Lower leg skin (tissue), 4 donors: Measurements from ENCODE around the gene CD274. TPM values are rescaled to one million over a fixed set of nuclear protein-coding genes. Genes with fewer than 3 reads are reported as not detected.
A peak's percentile ranks its signal among the peaks of the same experiment; 100 is the strongest.
"Not testable (repeated sequence)": the region's sequence is repeated elsewhere in the genome, so short reads cannot be mapped to it uniquely, and the experiment has no call there.

Experiments
- DNase-seq, 2 donors: peaks; one replicate each; pipeline ENCODE4 v3.0.0-alpha.2; 2019; ENCODE audit warnings: low spot score in 2 of 2
- H3K4me3 ChIP-seq: fragments of 200-600 bp; sonication (generic); 2 replicates; pipeline ENCODE4 v1.5.1; 2017; ENCODE audit warnings: mild to moderate bottlenecking, low read depth; ENCODE audit not compliant: poor library complexity, severe bottlenecking
- POLR2A ChIP-seq, 2 donors: fragments of 450-650 bp; IDR thresholded peaks; one replicate each; pipeline ENCODE4 v1.6.1; 2016 to 2017; ENCODE audit warnings: antibody characterized with exemption in 2 of 2, mild to moderate bottlenecking in 1 of 2, moderate library complexity in 1 of 2
- whole genome bisulfite sequencing, 2 donors: methylation state at CpG; one replicate each; pipeline ENCODE4 v1.1.5; 2018; 5-methylcytosine and 5-hydroxymethylcytosine counted together
- intact Hi-C: fragments of 100-400 bp; cut with DNase I; formaldehyde crosslinking; loops from one replicate; pipeline ENCODE4 v1.15.0; 2023; ENCODE audit warnings: low total_unique reads
- total RNA-seq, 4 donors: library from RNA; depleted of rRNA; stranded (reverse); fragments of >200 nt; gene quantifications; one replicate each; pipeline ENCODE4 v1.1.0, GENCODE V29; 2016
- TF ChIP-seq, protein P1 (sequence below), 3 donors: fragments of 450-650 bp; IDR thresholded peaks; one replicate each; pipeline ENCODE4 v1.5.1; 2016; ENCODE audit warnings: antibody characterized with exemption in 3 of 3, mild to moderate bottlenecking in 3 of 3, moderate library complexity in 2 of 3

The CD274 gene
- total RNA-seq, 4 donors from 2014 or later, result 0.08 to 1.5 (median 0.50) TPM

DNA sequence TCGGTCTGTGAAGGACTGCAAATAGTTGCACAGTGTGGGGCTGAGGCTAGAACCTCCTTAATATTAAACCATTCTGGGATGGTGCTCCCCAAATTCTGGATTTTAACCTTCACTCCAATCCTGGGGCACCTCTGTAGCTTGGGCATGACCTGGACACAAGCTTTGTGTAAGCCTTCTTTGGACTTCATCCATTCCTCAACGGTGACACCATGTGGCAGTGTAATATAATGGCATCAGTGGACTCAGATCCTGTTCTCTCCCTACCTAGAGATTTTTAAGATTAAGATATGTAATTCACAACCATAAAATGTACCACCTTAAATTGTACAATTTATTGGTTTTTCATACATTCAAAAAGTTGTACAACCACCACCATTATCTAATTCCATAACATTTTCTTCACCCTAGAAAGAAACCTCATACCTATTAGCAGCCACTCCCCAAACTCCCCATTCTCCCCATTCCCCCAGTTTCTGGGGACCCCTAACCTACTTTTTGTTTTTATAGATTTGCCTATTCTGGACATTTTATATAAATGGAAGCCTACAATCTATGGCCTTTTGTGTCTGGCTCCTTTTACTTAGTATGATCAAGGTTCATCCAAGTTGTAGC lies 7.8 kb upstream of the CD274 start:
- no peak for DNase-seq
- no peak for TF ChIP-seq POLR2A (IDR thresholded peaks at IDR 0.05)
- TF ChIP-seq, protein P1, sequence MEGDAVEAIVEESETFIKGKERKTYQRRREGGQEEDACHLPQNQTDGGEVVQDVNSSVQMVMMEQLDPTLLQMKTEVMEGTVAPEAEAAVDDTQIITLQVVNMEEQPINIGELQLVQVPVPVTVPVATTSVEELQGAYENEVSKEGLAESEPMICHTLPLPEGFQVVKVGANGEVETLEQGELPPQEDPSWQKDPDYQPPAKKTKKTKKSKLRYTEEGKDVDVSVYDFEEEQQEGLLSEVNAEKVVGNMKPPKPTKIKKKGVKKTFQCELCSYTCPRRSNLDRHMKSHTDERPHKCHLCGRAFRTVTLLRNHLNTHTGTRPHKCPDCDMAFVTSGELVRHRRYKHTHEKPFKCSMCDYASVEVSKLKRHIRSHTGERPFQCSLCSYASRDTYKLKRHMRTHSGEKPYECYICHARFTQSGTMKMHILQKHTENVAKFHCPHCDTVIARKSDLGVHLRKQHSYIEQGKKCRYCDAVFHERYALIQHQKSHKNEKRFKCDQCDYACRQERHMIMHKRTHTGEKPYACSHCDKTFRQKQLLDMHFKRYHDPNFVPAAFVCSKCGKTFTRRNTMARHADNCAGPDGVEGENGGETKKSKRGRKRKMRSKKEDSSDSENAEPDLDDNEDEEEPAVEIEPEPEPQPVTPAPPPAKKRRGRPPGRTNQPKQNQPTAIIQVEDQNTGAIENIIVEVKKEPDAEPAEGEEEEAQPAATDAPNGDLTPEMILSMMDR (IDR thresholded peaks at IDR 0.05), result peak in 1 of 3 donors; percentile 54
- intact Hi-C loops, result loop anchor here (10.0 kb wide), 1 partner anchor 152 kb away; no protein-coding TSS in a partner anchor
- no peak overlapping the region for H3K4me3 ChIP-seq
- 47% methylated on average over 2 of the region's 2 CpGs for WGBS, 2 donors

DNA sequence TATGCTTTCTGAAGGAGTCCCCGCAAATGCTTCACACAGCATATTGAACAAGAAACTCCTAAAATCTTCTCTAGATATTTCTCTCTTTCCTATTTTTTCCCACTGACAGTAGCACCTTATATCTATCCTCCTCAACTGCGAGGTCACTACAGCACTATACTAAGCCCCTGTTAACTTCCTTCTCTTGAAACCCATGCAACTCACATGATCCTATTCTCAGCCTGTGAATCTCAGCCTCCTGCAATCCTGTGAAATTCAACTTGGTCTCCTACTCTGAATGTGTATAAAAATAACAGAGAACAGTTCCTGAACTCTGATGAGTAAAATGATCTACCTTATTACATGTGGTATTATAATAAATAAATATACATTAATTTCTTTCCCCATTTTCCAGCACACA lies 6.5 kb upstream of the CD274 start:
- 81 to 83% methylated on average over 2 of the region's 2 CpGs for WGBS, 2 donors
- no peak for DNase-seq

DNA sequence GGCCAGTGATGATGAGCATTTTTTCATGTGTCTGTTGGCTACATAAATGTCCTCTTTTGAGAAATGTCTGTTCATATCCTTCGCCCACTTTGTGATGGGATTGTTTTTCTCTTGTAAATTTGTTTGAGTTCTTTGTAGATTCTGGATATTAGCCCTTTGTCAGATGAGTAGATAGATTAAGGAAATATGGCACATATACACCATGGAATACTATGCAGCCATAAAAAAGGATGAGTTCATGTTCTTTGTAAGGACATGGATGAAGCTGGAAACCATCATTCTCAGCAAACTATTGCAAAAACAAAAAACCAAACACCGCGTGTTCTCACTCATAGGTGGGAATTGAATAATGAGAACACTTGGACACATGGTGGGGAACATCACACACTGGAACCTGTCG lies 5.2 kb upstream of the CD274 start:
- not testable (repeated sequence) for DNase-seq, H3K4me3 ChIP-seq
- intact Hi-C loops, result loop anchor here (10.0 kb wide), 1 partner anchor 150 kb away; no protein-coding TSS in a partner anchor
- 90 to 97% methylated on average over 4 of the region's 4 CpGs for WGBS, 2 donors

More for the DNA sequence above, 6.5 kb upstream of the CD274 start:
- TF ChIP-seq POLR2A (IDR thresholded peaks at IDR 0.05), result no peak
- TF ChIP-seq, protein P1 (IDR thresholded peaks at IDR 0.05), result no peak
- intact Hi-C loops, result loop anchor here (10.0 kb wide), 1 partner anchor 151 kb away; no protein-coding TSS in a partner anchor
- no peak overlapping the region for H3K4me3 ChIP-seq

DNA sequence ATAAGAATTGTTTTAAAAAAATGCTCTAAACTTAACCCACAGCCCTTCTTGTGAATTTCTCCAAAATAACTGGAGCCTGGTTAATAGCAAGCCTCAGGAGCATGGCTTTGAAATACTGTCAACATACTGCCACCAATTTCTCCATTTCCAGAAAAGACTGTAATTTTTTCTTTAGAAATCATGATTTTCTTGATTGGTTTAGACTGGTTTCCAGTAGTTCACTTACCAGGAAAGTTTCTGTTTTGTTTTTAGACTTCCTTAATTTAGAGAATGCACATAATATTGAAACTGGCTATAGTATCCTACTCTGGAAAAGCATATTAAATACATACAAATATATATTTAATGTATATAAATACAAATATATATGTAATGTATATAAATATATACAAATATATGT lies 4.5 kb upstream of the CD274 start:
- intact Hi-C loops, result loop anchor here (10.0 kb wide), 1 partner anchor 149 kb away; no protein-coding TSS in a partner anchor
- no peak for DNase-seq
- no peak overlapping the region for H3K4me3 ChIP-seq
- TF ChIP-seq, protein P1 (IDR thresholded peaks at IDR 0.05), result no peak
- TF ChIP-seq POLR2A (IDR thresholded peaks at IDR 0.05), result no peak

DNA sequence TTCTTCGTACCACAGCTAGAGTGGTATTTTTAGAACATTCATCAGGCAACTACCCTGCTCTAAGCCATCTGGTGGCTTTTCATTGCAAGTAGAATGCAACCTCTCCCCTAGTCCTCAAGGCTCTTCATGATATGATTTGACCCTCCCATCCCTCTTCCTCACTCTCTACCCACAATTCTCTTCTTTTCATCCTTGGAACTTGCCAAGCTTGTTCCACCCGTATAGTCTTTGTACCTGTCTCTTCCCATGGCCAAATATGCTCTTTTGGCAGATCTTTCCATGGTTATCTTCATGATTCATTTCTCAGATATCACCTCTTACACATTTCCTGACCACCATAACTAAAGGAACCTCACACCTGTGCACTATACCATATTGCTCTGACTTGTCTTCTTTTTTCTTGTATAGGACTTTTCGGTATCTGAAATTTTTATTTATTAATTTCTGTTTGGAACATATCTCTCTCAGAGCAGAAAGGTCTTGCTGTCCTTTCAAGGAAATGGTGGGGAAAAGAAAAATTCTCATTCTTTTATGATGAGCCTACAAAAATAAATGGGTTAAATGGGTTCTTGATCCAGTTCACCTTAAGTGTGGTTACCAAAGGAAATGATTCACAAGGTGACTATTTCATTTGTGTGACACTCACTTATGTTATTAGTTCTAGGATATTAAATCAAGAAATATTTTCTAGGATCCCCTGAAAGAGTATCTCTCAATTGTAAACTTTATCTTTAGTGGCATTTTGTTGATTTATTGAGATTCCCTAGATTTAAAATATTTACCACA lies 3.7 kb upstream of the CD274 start:
- intact Hi-C loops, result loop anchor here (10.0 kb wide), 1 partner anchor 148 kb away; no protein-coding TSS in a partner anchor
- 68 to 72% methylated on average over 3 of the region's 3 CpGs for WGBS, 2 donors
- DNase-seq, result no peak
- no peak overlapping the region for H3K4me3 ChIP-seq
- TF ChIP-seq, protein P1 (IDR thresholded peaks at IDR 0.05), result no peak
- no peak for TF ChIP-seq POLR2A (IDR thresholded peaks at IDR 0.05)

DNA sequence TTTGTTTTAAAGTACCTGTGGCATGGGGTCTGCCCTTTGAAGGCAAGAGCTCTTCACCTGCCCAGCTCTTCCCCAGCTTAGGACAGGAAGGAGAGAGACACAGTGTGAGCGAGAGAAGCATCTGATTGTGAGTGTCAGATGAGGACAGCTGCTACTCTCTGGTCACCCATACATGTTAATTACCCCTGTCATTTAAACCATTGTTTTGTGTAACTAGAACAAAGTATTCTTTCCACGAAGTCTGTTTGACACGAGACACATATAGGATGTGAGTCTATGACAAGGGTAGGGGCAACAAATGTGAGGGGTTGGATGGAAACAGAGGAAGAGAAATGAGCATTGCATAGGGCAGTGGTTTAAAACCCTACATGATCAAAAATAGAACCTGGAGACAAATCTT lies 3.0 kb upstream of the CD274 start:
- no peak overlapping the region for H3K4me3 ChIP-seq
- intact Hi-C loops, result loop anchor here (10.0 kb wide), 1 partner anchor 147 kb away; no protein-coding TSS in a partner anchor
- no peak for DNase-seq
- WGBS, 2 donors, result 85 to 92% methylated on average over 3 of the region's 3 CpGs
- TF ChIP-seq, protein P1 (IDR thresholded peaks at IDR 0.05), result no peak
- TF ChIP-seq POLR2A (IDR thresholded peaks at IDR 0.05), result no peak
